HG03175 (cell line): Measurements from ENCODE around the gene SLC22A7.

Experiments
- ATAC-seq: cut with Tn5 transposase; IDR thresholded peaks from one replicate; pipeline ENCODE4 v1.9.1; 2021; ENCODE audit warnings: mild to moderate bottlenecking, moderate library complexity; ENCODE audit not compliant: unreplicated experiment

SLC22A7 gene

DNA sequence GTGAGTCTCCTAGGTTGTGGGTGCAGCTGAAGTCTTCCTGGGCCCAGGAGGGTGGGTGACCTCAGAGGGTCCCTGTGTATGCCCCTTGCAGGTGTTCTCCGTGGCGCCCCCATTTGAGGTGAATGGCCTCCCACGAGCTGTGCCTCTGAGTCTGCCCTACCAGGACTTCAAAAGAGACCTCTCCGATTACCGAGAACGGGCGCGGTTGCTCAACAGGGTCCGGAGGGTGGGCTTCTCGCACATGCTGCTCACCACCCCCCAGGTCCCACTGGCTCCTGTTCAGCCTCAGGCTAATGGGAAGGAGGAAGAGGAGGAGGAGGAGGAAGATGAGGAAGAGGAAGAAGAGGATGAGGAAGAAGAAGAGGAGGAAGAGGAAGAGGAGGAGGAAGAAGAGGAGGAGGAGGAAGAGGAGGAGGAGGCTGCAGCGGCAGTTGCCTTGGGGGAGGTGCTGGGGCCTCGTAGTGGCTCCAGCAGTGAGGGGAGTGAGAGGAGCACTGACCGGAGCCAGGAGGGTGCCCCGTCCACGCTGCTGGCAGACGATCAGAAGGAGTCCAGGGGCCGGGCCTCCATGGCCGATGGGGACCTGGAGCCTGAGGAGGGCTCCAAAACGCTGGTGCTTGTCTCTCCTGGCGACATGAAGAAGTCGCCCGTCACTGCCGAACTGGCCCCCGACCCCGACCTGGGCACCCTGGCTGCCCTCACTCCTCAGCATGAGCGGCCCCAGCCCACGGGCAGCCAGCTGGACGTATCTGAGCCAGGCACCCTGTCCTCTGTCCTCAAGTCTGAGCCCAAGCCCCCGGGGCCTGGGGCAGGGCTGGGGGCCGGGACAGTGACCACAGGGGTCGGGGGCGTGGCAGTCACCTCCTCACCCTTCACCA lies 15.2 kb upstream of the SLC22A7 start:
- ATAC-seq, result no peak

DNA sequence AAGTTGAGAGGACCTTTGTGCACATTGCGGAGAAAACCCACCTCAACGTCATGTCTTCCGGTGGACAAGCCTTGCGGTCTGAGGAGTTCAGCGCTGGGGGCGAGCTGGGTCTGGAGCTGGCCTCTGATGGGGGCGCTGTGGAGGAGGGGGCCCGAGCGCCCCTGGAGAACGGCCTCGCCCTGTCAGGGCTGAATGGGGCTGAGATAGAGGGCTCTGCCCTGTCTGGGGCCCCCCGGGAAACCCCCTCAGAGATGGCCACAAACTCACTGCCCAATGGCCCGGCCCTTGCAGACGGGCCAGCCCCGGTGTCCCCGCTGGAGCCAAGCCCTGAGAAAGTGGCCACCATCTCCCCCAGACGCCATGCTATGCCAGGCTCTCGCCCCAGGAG lies 14.6 kb upstream of the SLC22A7 start:
- no peak for ATAC-seq

DNA sequence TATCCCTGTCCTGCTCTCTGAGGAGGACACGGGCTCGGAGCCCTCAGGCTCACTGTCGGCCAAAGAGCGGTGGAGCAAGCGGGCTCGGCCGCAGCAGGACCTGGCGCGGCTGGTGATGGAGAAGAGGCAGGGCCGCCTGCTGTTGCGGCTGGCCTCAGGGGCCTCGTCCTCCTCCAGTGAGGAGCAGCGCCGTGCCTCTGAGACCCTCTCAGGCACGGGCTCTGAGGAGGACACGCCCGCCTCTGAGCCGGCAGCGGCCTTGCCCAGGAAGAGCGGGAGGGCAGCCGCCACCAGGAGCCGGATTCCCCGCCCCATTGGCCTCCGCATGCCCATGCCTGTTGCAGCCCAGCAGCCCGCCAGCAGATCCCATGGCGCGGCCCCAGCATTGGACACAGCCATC lies 14.2 kb upstream of the SLC22A7 start:
- ATAC-seq, result no peak

DNA sequence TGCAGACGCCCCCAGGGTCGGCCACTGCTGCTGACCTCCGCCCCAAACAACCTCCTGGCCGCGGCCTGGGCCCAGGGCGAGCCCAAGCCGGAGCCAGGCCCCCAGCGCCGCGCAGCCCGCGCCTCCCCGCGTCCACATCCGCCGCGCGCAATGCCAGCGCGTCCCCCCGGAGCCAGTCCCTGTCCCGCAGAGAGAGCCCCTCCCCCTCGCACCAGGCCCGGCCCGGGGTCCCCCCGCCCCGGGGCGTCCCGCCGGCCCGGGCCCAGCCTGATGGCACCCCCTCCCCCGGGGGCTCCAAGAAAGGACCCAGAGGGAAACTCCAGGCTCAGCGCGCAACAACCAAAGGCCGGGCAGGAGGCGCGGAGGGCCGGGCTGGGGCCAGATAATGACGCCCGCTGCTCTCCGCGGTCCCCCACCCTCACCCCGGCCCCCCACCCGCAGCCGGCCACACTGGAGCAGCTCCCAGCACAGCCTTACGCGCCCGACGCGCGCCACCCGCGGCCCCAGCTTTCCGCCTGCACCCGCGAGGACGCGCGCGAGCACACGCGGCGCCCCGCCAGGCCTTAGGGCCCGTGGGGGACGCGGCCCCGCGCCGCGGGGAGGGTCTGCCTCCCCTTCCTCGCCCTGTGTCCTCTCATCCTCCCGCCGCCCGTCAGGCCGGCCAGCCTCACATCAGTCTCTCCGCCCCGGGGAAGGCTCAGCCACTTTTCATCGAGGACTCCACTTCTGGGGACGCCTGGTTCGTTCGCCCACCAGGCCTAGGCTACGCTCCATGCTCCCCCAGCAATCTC lies 12.9 kb upstream of the SLC22A7 start:
- ATAC-seq, result no peak

DNA sequence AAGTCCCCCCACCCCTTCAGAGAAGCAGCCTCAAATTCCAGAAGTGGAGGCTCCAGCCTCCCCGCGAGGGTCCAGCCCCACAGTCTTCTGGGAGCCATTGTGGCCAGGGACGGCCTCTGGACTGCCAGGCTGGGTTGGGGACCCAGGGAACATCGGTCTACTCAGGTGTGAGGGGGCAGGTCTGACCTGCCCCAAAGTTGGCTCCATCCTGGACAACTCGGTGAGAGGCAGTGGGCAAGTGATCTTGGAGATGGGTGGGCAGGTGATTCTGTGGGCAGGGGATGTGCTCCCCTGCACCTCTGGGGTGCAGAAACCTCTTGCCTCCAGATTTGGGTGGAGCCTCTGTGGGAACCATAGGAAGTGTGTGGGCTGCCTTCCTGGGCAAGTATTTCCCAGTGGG lies 12.2 kb upstream of the SLC22A7 start:
- ATAC-seq, result no peak

DNA sequence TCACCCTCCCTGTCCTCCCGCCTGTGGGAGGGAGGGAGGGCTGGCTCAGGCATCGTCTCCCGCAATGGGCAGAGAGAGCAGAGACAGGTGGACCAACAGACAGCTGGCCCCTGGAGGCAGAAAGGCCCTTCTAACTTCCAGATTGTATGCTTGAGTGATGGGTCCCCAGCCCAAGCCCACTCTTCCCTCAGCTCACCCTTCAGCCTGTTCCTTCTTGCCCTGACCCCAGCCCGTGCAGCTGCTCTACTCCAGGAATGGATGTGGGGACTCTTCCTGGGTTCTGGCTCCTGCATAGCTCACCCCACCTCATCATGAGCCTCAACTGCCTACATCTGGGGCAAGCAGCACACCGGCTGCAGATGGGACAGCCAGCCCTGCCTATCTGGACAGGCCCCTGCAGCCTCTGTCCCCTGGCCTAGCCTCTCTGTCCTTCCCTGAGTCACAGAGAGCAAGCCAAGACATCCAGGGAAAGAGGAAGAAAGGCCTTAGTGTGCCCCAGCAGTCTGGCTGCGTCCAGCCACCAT lies 11.5 kb upstream of the SLC22A7 start:
- ATAC-seq, result no peak

DNA sequence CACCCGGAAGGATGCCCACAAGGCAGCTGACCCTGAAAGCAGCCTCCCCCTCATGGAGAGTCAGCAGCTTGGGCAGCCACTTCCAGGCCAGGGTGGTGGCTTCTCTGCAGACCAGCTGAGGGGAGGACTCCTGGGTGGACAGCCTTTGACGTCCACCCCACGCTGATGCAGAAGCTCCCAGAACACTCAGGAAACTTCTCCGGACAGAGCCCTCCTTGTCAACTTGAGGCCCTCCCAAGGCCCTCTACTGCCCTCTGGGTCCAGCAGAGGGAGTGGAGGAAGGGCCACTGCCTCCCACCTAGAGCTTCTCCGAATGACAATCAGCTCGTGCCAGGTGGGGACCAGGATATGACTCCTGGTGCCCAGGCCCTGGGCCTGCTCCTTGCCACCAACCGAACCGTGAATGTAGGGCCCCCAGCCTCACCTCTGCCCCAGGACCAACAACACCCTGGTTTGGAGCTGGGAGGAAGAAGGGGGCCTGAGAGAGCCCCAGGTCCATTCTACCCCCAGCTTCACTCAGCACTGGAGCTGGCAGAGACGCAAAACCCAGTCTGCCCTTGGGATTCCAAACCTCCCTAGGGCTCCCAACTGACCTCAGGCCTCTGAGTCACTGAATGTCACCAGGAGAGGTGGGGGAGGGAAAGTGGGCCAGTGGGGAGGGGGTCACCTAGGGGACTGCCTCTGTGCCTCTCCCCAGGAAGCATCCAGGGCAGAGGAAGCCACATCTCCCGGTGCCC lies 10.9 kb upstream of the SLC22A7 start:
- no peak for ATAC-seq

DNA sequence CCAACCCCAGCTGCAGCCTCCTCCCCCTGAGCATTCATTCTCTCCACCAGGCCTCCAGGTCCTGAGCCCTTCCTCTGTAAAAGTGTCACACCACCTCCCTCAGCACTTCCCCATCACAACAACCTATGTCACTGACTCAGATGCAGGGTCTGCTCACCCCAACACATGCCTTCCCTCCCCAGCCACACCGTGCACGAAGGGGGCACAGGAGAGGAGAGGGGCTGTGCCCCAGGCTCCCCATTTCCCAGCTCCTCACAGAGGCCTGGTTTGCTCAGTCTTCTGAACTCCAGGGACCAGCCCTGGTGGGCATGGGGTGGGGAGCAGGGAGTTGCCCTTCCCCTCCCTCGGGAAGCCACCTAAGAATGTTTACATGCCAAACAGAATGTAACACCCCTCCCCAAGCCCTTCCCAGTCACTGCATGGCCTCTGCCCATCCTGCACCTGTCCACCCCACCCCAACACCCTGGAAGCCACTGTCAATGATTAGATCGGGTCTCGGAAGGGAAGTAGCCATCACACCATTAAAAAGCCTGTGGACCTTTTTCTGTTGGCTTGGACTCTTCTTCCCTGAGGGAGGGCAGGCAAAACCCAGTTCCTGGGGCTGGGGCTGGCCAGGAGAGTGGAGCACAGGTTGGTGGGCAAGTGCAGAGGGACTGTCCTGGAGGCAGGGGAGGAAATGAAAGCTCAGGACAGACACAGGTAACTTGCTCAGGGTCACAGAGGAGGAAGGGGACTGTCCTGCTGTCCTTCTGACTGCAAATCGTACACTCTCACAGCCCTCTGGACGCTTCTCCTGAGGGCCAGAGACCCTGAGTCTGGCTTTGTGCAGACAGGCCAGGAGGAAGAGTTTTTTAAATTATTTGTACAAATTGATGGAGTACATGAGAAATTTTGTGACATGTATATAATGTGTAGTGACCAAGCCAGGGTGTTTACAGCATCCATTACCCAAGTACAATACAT lies 10.1 kb upstream of the SLC22A7 start:
- ATAC-seq, result no peak

DNA sequence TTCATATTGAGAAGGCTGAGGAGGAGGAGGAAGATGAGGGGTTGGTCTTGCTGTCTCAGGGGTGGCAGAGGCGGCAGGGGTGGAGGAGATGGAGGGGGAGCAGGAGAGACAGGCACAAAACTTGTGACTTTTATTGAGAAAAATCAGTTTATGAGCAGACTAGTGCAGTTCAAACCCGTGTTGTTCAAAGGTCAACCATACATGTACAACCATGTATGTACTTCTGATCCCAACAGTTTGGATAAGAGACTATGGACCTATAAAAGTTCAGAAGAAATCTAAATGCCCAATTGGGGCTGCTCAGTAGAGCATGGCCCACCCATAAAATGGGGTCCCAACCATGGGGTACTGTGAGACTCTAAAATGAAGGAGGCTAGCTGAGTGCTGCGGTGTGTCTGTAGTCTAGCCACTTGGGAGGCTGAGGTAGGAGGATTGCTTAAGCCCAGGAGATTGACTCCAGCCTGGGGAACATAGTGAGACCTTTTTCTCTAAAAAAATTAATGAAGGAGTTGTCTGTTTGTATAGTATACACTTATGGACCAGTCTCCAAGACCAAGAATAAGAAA lies 7.6 kb upstream of the SLC22A7 start:
- no peak for ATAC-seq

DNA sequence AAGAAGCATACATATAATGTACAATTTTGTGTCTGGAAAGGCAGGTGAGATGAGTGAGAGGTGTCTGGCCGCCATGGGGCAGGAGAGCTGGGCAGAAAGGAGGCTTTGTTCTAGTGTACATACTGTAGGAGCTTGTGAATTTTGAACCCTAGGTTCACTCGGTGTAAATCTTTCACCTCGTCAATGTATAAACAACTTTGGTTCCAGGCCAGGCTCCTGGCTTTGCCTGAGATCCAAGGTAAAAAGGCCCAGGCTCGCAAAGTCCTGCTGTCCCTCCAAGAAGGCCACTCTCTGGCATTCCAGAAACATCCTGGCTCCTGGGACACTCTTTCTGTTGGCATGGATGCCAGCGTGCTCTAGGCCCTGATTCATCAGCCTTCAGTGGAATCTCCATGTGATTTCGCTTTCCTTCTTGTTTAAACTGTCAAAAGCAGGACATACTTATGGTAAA lies 7.1 kb upstream of the SLC22A7 start:
- ATAC-seq, result no peak

DNA sequence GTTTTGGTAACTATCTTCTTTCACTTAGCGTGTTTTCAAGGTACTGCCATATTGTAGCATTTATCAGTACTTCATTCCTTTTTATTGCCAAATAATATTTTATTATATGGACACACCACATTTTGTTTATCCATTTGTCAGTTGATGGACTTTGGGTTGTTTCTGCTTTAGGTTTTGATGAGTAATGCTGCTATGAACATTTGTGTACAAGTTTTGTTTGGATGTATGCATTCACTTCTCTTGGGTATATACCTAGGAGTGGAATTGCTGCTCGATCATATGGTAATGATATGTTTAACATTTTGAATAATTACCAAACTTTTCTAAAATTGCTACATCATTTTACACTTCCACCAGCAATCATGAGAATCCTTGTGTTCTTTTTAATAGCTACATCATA lies 6.4 kb upstream of the SLC22A7 start:
- no peak for ATAC-seq

DNA sequence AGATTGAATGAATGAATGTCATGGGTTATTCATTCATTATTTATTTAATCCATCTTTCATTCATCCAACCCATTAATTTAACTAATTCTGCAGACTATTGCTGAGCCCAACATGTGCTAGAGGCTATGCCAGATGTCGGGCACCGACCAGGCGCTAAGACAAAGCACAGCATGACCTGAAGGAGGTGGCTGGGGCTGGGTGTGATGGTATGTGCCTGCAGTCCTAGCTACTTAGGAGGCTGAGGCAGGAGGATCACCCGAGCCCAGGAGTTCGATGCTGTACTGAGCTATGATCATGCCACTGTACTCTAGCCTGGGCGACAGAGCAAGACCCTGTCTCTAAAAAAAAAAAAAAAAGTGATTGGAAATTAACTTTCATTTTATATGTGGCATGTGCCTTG lies 5.7 kb upstream of the SLC22A7 start:
- ATAC-seq, result no peak

DNA sequence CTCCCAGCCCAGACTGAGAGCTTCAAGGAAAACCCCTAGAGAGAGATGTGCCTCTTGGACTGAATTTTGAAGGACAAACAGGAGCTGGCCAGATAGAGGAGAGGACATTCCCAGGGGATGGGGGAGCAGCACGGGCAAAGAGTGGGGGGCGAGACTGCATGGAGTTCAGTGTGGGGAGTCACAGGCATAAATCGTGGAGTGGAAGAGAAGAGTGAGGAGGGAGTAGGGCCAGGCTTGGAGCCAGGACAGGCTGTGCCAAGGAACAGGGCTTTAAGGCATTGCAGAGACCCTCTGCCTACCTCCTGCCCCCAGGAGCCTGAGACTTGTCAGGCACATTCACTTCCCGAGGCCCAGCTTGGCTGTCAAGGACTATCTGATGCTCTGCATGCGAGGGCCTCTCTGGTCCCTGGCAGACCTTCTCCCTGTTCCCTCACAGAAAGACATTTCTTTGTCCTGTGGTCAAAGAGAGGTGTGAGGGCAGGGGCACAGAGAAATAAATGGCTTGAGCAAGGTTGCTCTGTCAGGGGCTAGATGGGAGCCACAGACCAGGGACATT lies 5.2 kb upstream of the SLC22A7 start:
- no peak for ATAC-seq

DNA sequence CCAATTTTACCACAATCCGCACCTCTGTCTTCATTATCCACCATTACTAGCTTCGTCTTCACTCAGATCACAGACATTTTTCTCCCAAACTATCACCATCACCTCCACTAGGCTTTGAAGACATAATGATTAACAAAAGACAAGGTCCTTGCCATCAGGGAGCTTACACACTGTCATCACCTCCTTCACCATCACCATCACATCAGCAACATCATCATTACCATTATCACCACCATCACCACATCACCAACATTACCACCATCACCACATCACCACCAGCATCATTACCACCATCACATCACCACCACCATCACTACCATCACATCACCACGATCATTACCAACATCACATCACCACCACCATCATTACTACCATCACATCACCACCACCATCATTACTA lies 4.4 kb upstream of the SLC22A7 start:
- no peak for ATAC-seq

DNA sequence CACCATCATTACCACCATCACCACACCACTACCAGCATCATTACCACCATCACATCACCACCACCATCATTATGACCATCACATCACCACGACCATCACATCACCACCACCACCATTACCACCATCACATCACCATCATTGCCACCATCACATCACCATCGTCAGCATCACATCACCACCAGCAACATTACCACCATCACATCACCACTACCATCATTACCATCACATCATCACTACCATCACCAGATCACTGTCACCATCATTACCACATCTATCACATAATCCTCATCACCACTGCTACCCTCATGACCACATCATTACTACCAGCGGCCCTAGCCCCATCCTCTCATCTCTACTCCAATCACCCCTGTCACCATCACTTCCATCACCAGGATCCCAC lies 3.5 kb upstream of the SLC22A7 start:
- ATAC-seq, result no peak

DNA sequence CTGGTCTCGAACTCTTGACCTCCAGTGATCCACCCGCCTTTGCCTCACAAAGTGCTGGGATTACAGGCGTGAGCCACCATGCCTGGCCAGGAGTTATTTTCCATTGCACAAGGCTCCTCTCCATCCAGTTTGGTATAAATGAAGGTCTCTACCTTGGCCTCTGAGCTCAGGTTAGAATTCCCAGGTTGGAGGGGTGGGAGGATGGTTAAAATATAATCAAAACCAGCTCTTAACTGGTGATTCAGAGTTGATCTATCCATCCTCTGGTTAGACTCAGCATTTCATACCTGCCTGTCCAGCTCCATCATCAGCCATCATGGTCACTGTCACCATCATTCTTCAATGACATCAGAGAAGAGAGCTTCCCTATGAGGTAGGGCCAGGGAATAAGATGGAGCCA lies 2.6 kb upstream of the SLC22A7 start:
- ATAC-seq, result no peak

DNA sequence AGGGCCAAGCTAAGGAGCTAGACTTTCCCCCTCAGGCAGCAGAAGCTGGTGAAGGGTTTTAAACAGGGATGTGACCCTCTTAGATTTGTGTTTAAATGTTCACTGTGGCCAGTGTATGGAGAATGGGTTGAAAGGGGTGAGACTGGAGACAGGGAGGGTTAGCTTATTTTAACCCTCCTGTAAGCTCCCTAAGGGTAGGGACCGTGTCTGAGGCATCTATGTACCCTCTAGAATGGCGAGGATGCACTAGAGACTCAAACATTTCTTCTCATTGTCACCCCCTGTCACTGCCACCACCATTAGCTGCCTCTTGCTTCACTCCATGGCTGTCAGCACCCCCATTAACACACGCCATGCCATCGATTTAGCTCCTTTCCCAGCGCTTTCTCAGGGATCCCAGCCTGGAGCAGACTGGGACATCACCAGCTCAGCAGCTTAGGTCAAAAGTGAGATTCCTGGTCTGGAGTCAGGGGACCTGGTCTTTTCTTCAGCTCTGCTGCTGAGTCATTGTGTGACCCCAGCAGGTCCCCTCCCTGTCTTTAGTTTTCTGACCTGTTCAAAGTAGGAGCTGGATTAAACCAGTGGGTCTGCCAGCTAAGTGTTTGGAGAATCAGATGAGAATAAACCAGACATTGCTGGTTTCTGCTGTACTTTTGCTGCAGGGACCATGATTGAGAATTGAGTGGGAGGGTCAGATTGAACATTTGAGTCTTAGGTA lies 1.1 kb upstream of the SLC22A7 start:
- no peak for ATAC-seq

DNA sequence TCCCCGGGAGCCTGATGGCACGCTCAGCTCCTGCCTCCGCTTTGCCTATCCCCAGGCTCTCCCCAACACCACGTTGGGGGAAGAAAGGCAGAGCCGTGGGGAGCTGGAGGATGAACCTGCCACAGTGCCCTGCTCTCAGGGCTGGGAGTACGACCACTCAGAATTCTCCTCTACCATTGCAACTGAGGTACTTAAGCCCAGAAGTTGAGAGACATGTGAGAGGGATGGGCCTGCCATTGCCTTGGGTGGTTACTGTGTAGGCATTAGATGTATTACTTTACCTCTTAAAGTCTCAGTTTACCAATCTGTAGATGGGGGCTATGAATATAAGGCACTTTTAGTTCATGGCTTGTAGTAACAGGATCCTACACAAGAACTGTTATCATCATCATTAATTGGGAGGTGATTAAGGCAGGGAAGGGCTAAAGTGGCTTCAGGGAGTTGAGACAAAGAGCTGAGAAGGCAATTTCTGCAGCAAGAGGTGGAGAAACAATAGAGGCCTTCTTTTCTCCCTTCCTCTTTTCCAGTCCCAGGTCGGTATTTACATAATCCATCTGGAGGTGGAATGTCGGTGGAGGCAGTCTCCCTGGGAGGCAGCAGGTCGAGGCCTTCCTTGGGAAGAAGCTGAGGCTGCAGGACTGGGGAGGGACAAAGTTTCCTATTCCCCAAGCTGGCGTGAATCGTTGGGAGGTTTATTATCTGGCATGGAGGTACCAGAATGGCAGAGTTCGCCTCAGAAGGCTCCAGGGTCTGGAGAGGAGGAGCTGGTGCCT lies 691 bp downstream of the SLC22A7 start:
- ATAC-seq, result no peak
